Mammary epithelial cell (primary cell): ENCODE data around the gene TCEAL9.

ENCODE experiments used
- EZH2 ChIP-seq: IDR thresholded peaks from 2 replicates; pipeline ENCODE4 v1.6.1; 2012; ENCODE audit warnings: low read length, inconsistent platforms, borderline replicate concordance
- TF ChIP-seq, protein P1 (sequence below), 2 donors: IDR thresholded peaks in 1 of 2; conservative IDR thresholded peaks in 1 of 2; 2 replicates each; pipeline ENCODE4 v1.5.1; 2011 to 2012; ENCODE audit warnings: inconsistent platforms in 2 of 2, low read length in 2 of 2, mild to moderate bottlenecking in 2 of 2, control low read depth in 1 of 2, low read depth in 1 of 2; ENCODE audit not compliant: insufficient read depth in 1 of 2; ENCODE audit errors: extremely low read depth in 1 of 2

DNA sequence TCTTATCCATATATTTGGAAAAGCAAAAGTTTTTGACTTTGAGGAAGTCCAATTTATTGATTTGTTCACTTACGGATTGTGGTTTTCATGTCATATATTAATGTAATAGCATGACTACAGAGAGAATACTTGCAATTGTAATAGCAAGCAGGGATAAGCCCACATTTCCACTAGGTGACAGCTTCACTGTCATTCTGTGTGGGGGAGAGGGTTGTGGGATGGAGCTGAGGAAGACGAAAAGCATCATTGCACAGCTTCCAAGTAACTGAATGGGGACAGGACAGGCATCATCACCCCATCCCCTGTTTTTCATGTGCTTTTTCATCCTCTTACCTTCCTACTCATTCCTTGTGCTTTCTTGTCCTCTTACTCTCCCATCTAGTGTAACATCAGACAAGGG, 51.5 kb downstream of the TCEAL9 start:
- TF ChIP-seq, protein P1, sequence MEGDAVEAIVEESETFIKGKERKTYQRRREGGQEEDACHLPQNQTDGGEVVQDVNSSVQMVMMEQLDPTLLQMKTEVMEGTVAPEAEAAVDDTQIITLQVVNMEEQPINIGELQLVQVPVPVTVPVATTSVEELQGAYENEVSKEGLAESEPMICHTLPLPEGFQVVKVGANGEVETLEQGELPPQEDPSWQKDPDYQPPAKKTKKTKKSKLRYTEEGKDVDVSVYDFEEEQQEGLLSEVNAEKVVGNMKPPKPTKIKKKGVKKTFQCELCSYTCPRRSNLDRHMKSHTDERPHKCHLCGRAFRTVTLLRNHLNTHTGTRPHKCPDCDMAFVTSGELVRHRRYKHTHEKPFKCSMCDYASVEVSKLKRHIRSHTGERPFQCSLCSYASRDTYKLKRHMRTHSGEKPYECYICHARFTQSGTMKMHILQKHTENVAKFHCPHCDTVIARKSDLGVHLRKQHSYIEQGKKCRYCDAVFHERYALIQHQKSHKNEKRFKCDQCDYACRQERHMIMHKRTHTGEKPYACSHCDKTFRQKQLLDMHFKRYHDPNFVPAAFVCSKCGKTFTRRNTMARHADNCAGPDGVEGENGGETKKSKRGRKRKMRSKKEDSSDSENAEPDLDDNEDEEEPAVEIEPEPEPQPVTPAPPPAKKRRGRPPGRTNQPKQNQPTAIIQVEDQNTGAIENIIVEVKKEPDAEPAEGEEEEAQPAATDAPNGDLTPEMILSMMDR (conservative IDR thresholded peaks at IDR 0.05 in 1 of 2, IDR thresholded peaks at IDR 0.05 in 1 of 2; ENCODE audit: extremely low read depth in 1 of 2, insufficient read depth in 1 of 2, low read depth in 1 of 2, low read length in 2 of 2), result no peak
- TF ChIP-seq EZH2, result no peak
